GM12801 (cell line): Measurements from ENCODE around the gene MRPL23.

Source experiments
- CTCF ChIP-seq: IDR thresholded peaks from one replicate; pipeline ENCODE4 v1.5.1; 2011; ENCODE audit warnings: control low read depth; ENCODE audit not compliant: insufficient read length; ENCODE audit errors: extremely low read depth

Gene MRPL23

GRCh38 chr11:1987024-1987423 is 39.9 kb downstream of the MRPL23 start:
- no peak for TF ChIP-seq CTCF

- TF ChIP-seq CTCF = no peak
Measured at GRCh38 chr11:1988174-1988573, 41.0 kb downstream of the MRPL23 start.

- TF ChIP-seq CTCF = no peak
Measured at GRCh38 chr11:1988667-1989317, 41.7 kb downstream of the MRPL23 start.

GRCh38 chr11:1989953-1990352 is 42.8 kb downstream of the MRPL23 start:
- TF ChIP-seq CTCF = no peak

- TF ChIP-seq CTCF = no peak
Measured at GRCh38 chr11:1990872-1991578, 43.9 kb downstream of the MRPL23 start.

- TF ChIP-seq CTCF = no peak
Measured at GRCh38 chr11:1992111-1992510, 45.0 kb downstream of the MRPL23 start.

- no peak for TF ChIP-seq CTCF
Measured at GRCh38 chr11:1994121-1994520, 47.0 kb downstream of the MRPL23 start.
